Neuronal stem cell (in vitro differentiated cells): ENCODE results near the gene PDE4B.

Source experiments
- DNase-seq: peaks from one replicate; pipeline ENCODE4 v3.0.0-alpha.2; 2013; ENCODE audit warnings: low spot score
- H2AFZ ChIP-seq: one replicate; pipeline ENCODE4 v1.6.1; 2013; ENCODE audit warnings: mild to moderate bottlenecking, low read length, inconsistent platforms
- H2AK5ac ChIP-seq: 2 replicates; pipeline ENCODE4 v1.6.1; 2013; ENCODE audit warnings: low read depth, mild to moderate bottlenecking, inconsistent platforms, low read length, moderate library complexity, mixed read lengths
- H2BK120ac ChIP-seq: 2 replicates; pipeline ENCODE4 v1.6.1; 2013; ENCODE audit warnings: low read depth, mild to moderate bottlenecking, inconsistent platforms, low read length, moderate library complexity, mixed read lengths
- H2BK12ac ChIP-seq: one replicate; pipeline ENCODE4 v1.6.1; 2013; ENCODE audit warnings: low read length, inconsistent platforms
- H2BK15ac ChIP-seq: 2 replicates; pipeline ENCODE4 v1.6.1; 2013; ENCODE audit warnings: mild to moderate bottlenecking, low read length, inconsistent platforms, mixed read lengths
- H2BK5ac ChIP-seq: one replicate; pipeline ENCODE4 v1.6.1; 2013; ENCODE audit warnings: inconsistent platforms, mild to moderate bottlenecking, low read length, moderate library complexity
- H3K14ac ChIP-seq: one replicate; pipeline ENCODE4 v1.6.1; 2013; ENCODE audit warnings: low read length, inconsistent platforms
- H3K18ac ChIP-seq: 2 replicates; pipeline ENCODE4 v1.6.1; 2013; ENCODE audit warnings: low read length, inconsistent platforms
- H3K23ac ChIP-seq: 2 replicates; pipeline ENCODE4 v1.6.1; 2013; ENCODE audit warnings: low read depth, mild to moderate bottlenecking, mixed read lengths, low read length, inconsistent platforms; ENCODE audit not compliant: poor library complexity
- H3K27ac ChIP-seq: replicated peaks from 3 replicates; pipeline ENCODE4 v1.5.1; 2013; ENCODE audit warnings: low read length, inconsistent platforms
- H3K27me3 ChIP-seq, 3 experiments: 2 replicates each; pipeline ENCODE4 v1.6.1; 2013; ENCODE audit warnings: low read length in 3 of 3, mild to moderate bottlenecking in 2 of 3, inconsistent platforms in 1 of 3, low read depth in 1 of 3, mixed read lengths in 1 of 3, moderate library complexity in 1 of 3; ENCODE audit not compliant: control insufficient read depth in 3 of 3, insufficient read depth in 3 of 3
- H3K36me3 ChIP-seq, 2 donors: replicated peaks in 1 of 2; 2 replicates each; pipeline ENCODE4 v1.6.1; 2013; ENCODE audit warnings: low read length in 2 of 2; ENCODE audit not compliant: control insufficient read depth in 2 of 2, insufficient read depth in 2 of 2
- H3K4ac ChIP-seq: 2 replicates; pipeline ENCODE4 v1.6.1; 2013; ENCODE audit warnings: inconsistent platforms, mild to moderate bottlenecking, low read length, moderate library complexity
- H3K4me1 ChIP-seq, 2 donors: 1 replicate in 1 of 2; 2 replicates in 1 of 2; pipeline ENCODE4 v1.6.1; 2013; ENCODE audit warnings: low read length in 2 of 2, low read depth in 1 of 2; ENCODE audit not compliant: control insufficient read depth in 2 of 2, insufficient read depth in 1 of 2
- H3K4me2 ChIP-seq: one replicate; pipeline ENCODE4 v1.6.1; 2013; ENCODE audit warnings: mild to moderate bottlenecking, low read length, inconsistent platforms; ENCODE audit not compliant: insufficient read depth, poor library complexity, severe bottlenecking
- H3K4me3 ChIP-seq, 2 donors: 2 replicates each; pipeline ENCODE4 v1.5.1; 2013; ENCODE audit warnings: low read length in 2 of 2, mild to moderate bottlenecking in 2 of 2, inconsistent platforms in 1 of 2, moderate library complexity in 1 of 2
- H3K79me1 ChIP-seq: one replicate; pipeline ENCODE4 v1.6.1; 2013; ENCODE audit warnings: low read depth, mild to moderate bottlenecking, inconsistent platforms, low read length, moderate library complexity
- H3K9ac ChIP-seq: one replicate; pipeline ENCODE4 v1.6.1; 2013; ENCODE audit warnings: mild to moderate bottlenecking, low read depth, low read length, inconsistent platforms; ENCODE audit not compliant: poor library complexity
- H3K9me3 ChIP-seq, 2 donors: replicated peaks in 1 of 2; 2 replicates each; pipeline versions ENCODE3 to v1.6.1; 2013; ENCODE audit warnings: low read length in 2 of 2, mild to moderate bottlenecking in 2 of 2, inconsistent platforms in 1 of 2, low read depth in 1 of 2, mixed read lengths in 1 of 2, moderate library complexity in 1 of 2; ENCODE audit not compliant: control insufficient read depth in 2 of 2, insufficient read depth in 1 of 2
- H4K8ac ChIP-seq: one replicate; pipeline ENCODE4 v1.6.1; 2013; ENCODE audit warnings: low read depth, mild to moderate bottlenecking, inconsistent platforms, low read length, moderate library complexity
- H4K91ac ChIP-seq: one replicate; pipeline ENCODE4 v1.6.1; 2013; ENCODE audit warnings: low read length, low read depth, mild to moderate bottlenecking, inconsistent platforms; ENCODE audit not compliant: poor library complexity
- WGBS, 2 donors: extraction: QIAGEN DNeasy Blood & Tissue Kit; methylation state at CpG; one replicate each; pipeline ENCODE4 v1.1.7; 2013; ENCODE audit warnings: missing lambda C conversion rate in 2 of 2, mixed read lengths in 1 of 2; ENCODE audit not compliant: insufficient read length in 2 of 2, insufficient replicate concordance in 1 of 2; ENCODE audit errors: extremely low coverage in 2 of 2; 5-methylcytosine and 5-hydroxymethylcytosine counted together

The PDE4B gene

DNA sequence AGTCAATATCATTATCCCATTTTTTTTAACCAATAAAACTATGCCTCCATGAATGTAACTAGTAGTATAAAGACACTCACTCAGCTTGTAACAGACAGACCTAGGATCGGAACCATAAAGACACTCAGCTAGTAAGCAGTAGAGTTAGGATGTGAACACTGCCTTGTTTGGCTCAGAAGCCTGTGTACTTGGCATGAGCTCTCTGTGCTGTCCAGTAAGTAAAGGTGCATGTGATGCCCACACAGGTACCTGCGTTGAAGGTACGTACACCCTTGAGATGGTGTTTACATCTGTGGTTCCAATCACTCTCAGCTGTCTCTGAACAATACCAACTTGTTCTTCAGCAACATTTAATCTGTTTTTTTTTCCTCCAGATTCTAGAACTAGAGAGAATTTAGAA, 489.1 kb downstream of the PDE4B start:
- WGBS, 2 donors: no CpG with 5 or more reads among the region's 3 CpGs
- no peaks in the 10 kb centered on the region for H3K79me1 ChIP-seq
- H3K23ac ChIP-seq: no peak overlapping the region
- no peak overlapping the region for H3K27ac ChIP-seq
- H4K91ac ChIP-seq: no peak overlapping the region
- H2AK5ac ChIP-seq: no peak overlapping the region
- H3K4me2 ChIP-seq: no peak overlapping the region
- H3K14ac ChIP-seq: no peak overlapping the region
- H3K9me3 ChIP-seq: no peaks in the 10 kb centered on the region
- peaks cover 6 to 8% of the 10 kb centered on the region in 2 donors for H3K4me1 ChIP-seq
- no peak overlapping the region for H2AFZ ChIP-seq
- H2BK120ac ChIP-seq: no peak overlapping the region
- H2BK5ac ChIP-seq: no peak overlapping the region
- H3K9ac ChIP-seq: no peak overlapping the region
- no peaks in the 10 kb centered on the region for H3K36me3 ChIP-seq
- no peak overlapping the region for H3K4me3 ChIP-seq
- no peak overlapping the region for H2BK15ac ChIP-seq
- no peak for DNase-seq
- H4K8ac ChIP-seq: no peak overlapping the region
- no peaks in the 10 kb centered on the region for H3K27me3 ChIP-seq
- H3K4ac ChIP-seq: no peak overlapping the region
- no peak overlapping the region for H3K18ac ChIP-seq
- no peak overlapping the region for H2BK12ac ChIP-seq

GRCh38 chr1:66282343-66282852, 489.7 kb downstream of the PDE4B start:
- H2AK5ac ChIP-seq: no peak overlapping the region
- no peaks in the 10 kb centered on the region for H3K36me3 ChIP-seq
- no peak overlapping the region for H3K18ac ChIP-seq
- no peak overlapping the region for H4K8ac ChIP-seq
- no peak overlapping the region for H2BK120ac ChIP-seq
- no peak overlapping the region for H3K4me3 ChIP-seq
- DNase-seq: no peak
- no peaks in the 10 kb centered on the region for H3K79me1 ChIP-seq
- WGBS, 2 donors: no CpG with 5 or more reads among the region's 2 CpGs
- no peak overlapping the region for H3K23ac ChIP-seq
- peaks cover 6 to 8% of the 10 kb centered on the region in 2 donors for H3K4me1 ChIP-seq
- H3K27me3 ChIP-seq: no peaks in the 10 kb centered on the region
- H2BK12ac ChIP-seq: no peak overlapping the region
- no peak overlapping the region for H3K27ac ChIP-seq
- no peak overlapping the region for H4K91ac ChIP-seq
- no peak overlapping the region for H2BK5ac ChIP-seq
- no peak overlapping the region for H3K14ac ChIP-seq
- H3K4ac ChIP-seq: no peak overlapping the region
- H2AFZ ChIP-seq: no peak overlapping the region
- H3K9me3 ChIP-seq: no peaks in the 10 kb centered on the region
- no peak overlapping the region for H3K9ac ChIP-seq
- H2BK15ac ChIP-seq: no peak overlapping the region
- no peak overlapping the region for H3K4me2 ChIP-seq

- H3K36me3 ChIP-seq: no peaks in the 10 kb centered on the region
- no peak overlapping the region for H3K27ac ChIP-seq
- no peak overlapping the region for H3K4me2 ChIP-seq
- H3K14ac ChIP-seq: no peak overlapping the region
- no peak overlapping the region for H2BK5ac ChIP-seq
- H3K79me1 ChIP-seq: no peaks in the 10 kb centered on the region
- no peak overlapping the region for H2BK15ac ChIP-seq
- DNase-seq: no peak
- H2AK5ac ChIP-seq: no peak overlapping the region
- H2BK120ac ChIP-seq: no peak overlapping the region
- no peak overlapping the region for H3K4ac ChIP-seq
- peaks cover 6 to 8% of the 10 kb centered on the region in 2 donors for H3K4me1 ChIP-seq
- H4K91ac ChIP-seq: no peak overlapping the region
- no peak overlapping the region for H3K4me3 ChIP-seq
- H3K27me3 ChIP-seq: no peaks in the 10 kb centered on the region
- H3K9me3 ChIP-seq: no peaks in the 10 kb centered on the region
- no peak overlapping the region for H2BK12ac ChIP-seq
- no peak overlapping the region for H3K9ac ChIP-seq
- H2AFZ ChIP-seq: no peak overlapping the region
- WGBS, 2 donors: no CpG with 5 or more reads among the region's 3 CpGs
- no peak overlapping the region for H3K23ac ChIP-seq
- no peak overlapping the region for H4K8ac ChIP-seq
- H3K18ac ChIP-seq: no peak overlapping the region
Measured at GRCh38 chr1:66282891-66283621, 490.4 kb downstream of the PDE4B start.

- no peak overlapping the region for H3K4me2 ChIP-seq
- DNase-seq: no peak
- no peak overlapping the region for H2BK5ac ChIP-seq
- no peak overlapping the region for H3K27ac ChIP-seq
- H3K9me3 ChIP-seq: no peaks in the 10 kb centered on the region
- H3K36me3 ChIP-seq: no peaks in the 10 kb centered on the region
- no peak overlapping the region for H3K4ac ChIP-seq
- H2BK15ac ChIP-seq: no peak overlapping the region
- no peak overlapping the region for H2AFZ ChIP-seq
- no peak overlapping the region for H3K18ac ChIP-seq
- H3K4me3 ChIP-seq: no peak overlapping the region
- peaks cover 2 to 3% of the 10 kb centered on the region in 2 donors for H3K4me1 ChIP-seq
- no peaks in the 10 kb centered on the region for H3K79me1 ChIP-seq
- no peak overlapping the region for H3K23ac ChIP-seq
- H3K27me3 ChIP-seq: no peaks in the 10 kb centered on the region
- H4K8ac ChIP-seq: no peak overlapping the region
- no peak overlapping the region for H4K91ac ChIP-seq
- H3K14ac ChIP-seq: no peak overlapping the region
- H2BK120ac ChIP-seq: no peak overlapping the region
- WGBS, 2 donors: no CpG with 5 or more reads among the region's 2 CpGs
- H3K9ac ChIP-seq: no peak overlapping the region
- no peak overlapping the region for H2AK5ac ChIP-seq
- no peak overlapping the region for H2BK12ac ChIP-seq
Measured at GRCh38 chr1:66283622-66284041, 490.9 kb downstream of the PDE4B start.
